Liver (tissue), 3 donors: ENCODE data around the gene TMED1.

ENCODE experiments used
- EGR1 ChIP-seq, 2 donors: IDR thresholded peaks; 2 replicates each; pipeline ENCODE4 v1.6.1; 2016 to 2018; ENCODE audit warnings: antibody characterized with exemption in 2 of 2, low read depth in 2 of 2
- MAX ChIP-seq: IDR thresholded peaks from 2 replicates; pipeline ENCODE4 v1.6.1; 2016; ENCODE audit warnings: antibody characterized with exemption
- REST ChIP-seq: IDR thresholded peaks from 2 replicates; pipeline ENCODE4 v1.6.1; 2016; ENCODE audit warnings: antibody characterized with exemption, mild to moderate bottlenecking
- TAF1 ChIP-seq: conservative IDR thresholded peaks from 2 replicates; pipeline ENCODE4 v1.6.1; 2016; ENCODE audit warnings: antibody characterized with exemption, mild to moderate bottlenecking
- TF ChIP-seq, protein P1 (sequence below): fragments of 150-350 bp; IDR thresholded peaks from 2 replicates; pipeline ENCODE4 v1.5.1; 2017; ENCODE audit warnings: improper control_type of control experiment, low read depth, low read length; ENCODE audit not compliant: missing input control
- TF ChIP-seq, protein P2 (sequence below): IDR thresholded peaks from 2 replicates; pipeline ENCODE4 v1.6.1; 2016; ENCODE audit warnings: antibody characterized with exemption
- donor health status: healthy.
- donor health status: healthy.

- TF ChIP-seq, protein P1, sequence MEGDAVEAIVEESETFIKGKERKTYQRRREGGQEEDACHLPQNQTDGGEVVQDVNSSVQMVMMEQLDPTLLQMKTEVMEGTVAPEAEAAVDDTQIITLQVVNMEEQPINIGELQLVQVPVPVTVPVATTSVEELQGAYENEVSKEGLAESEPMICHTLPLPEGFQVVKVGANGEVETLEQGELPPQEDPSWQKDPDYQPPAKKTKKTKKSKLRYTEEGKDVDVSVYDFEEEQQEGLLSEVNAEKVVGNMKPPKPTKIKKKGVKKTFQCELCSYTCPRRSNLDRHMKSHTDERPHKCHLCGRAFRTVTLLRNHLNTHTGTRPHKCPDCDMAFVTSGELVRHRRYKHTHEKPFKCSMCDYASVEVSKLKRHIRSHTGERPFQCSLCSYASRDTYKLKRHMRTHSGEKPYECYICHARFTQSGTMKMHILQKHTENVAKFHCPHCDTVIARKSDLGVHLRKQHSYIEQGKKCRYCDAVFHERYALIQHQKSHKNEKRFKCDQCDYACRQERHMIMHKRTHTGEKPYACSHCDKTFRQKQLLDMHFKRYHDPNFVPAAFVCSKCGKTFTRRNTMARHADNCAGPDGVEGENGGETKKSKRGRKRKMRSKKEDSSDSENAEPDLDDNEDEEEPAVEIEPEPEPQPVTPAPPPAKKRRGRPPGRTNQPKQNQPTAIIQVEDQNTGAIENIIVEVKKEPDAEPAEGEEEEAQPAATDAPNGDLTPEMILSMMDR, result no peak
- TF ChIP-seq TAF1 (no peak), MAX (no peak), REST (no peak), EGR1 (IDR thresholded peaks at IDR 0.05; ENCODE audit: low read depth in 2 of 2) (no peak)
- TF ChIP-seq, protein P2, sequence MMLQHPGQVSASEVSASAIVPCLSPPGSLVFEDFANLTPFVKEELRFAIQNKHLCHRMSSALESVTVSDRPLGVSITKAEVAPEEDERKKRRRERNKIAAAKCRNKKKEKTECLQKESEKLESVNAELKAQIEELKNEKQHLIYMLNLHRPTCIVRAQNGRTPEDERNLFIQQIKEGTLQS, result no peak
These were observed 38.0 kb upstream of the TMED1 start for GRCh38 chr19:10874024-10874423.
